Gastrocnemius medialis (tissue), 4 donors: Measurements from ENCODE around the gene PICALM.

Source experiments
- CTCF ChIP-seq, 5 experiments: fragments of 450-650 bp in 3 of 5; fragments of 200-600 bp in 2 of 5; sonication (generic) in 2 of 5; IDR thresholded peaks in 4 of 5; conservative IDR thresholded peaks in 1 of 5; 1 replicate in 4 of 5; 2 replicates in 1 of 5; pipeline ENCODE4 v1.5.1; 2016 to 2019; ENCODE audit warnings: antibody characterized with exemption in 5 of 5, mild to moderate bottlenecking in 3 of 5, moderate library complexity in 3 of 5
- POLR2A ChIP-seq, 2 donors: fragments of 450-650 bp; IDR thresholded peaks; one replicate each; pipeline ENCODE4 v1.6.1; 2017; ENCODE audit warnings: antibody characterized with exemption in 2 of 2, mild to moderate bottlenecking in 2 of 2, moderate library complexity in 2 of 2

- TF ChIP-seq POLR2A (IDR thresholded peaks at IDR 0.05), result no peak
- no peak for TF ChIP-seq CTCF (IDR thresholded peaks at IDR 0.05 in 4 of 5, conservative IDR thresholded peaks at IDR 0.05 in 1 of 5)
These were observed 10.5 kb downstream of the PICALM start for GRCh38 chr11:86058360-86058759.
